ENCODE data around the gene FUZ. TPM values are rescaled to one million over a fixed set of nuclear protein-coding genes. Genes with fewer than 3 reads are reported as not detected.

Gene FUZ
- total and polyA plus RNA-seq, 7 donors = 7.4 to 32.9 (median 21.0) TPM

DNA sequence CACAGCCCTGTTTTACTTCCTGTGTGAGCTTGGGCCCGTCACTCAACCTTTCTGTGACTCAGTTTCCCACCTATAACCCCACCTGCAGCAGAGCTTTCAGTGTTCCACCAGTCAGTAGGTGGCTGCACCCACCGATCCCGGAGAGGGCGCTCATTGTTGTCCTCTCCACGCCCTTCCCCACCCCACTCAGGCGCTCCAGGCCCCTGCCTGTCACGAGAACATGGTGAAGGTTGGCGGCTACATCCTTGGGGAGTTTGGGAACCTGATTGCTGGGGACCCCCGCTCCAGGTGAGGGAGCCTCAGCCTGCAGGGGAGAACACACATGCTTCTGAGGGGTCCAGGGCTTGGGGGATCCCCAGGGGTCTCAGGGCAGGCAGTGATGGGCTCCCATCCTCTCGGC is 12.3 kb downstream of the FUZ start:
- Histone ChIP-seq H3K27ac (peak overlapping the region in 2 of 4 donors; percentile 78 to 81), H3K9me3 (no peaks in the 10 kb centered on the region), H3K36me3 (peaks cover 32 to 78% (median 40%) of the 10 kb centered on the region in 4 donors), H3K4me1 (peaks cover 0 to 21% (median 18%) of the 10 kb centered on the region in 4 donors), H3K27me3 (no peaks in the 10 kb centered on the region), H3K4me3 (no peak overlapping the region)
- 93 to 94% methylated on average over 10 of the region's 10 CpGs for WGBS, 2 donors
- DNase-seq = no peak
- intact Hi-C loops (cut with DNase I) = no loop called here
- TF ChIP-seq POLR2A (IDR thresholded peaks at IDR 0.05) (no peak), EP300 (IDR thresholded peaks at IDR 0.05) (no peak), POLR2AphosphoS5 (IDR thresholded peaks at IDR 0.05) (no peak)
- TF ChIP-seq, protein P1, sequence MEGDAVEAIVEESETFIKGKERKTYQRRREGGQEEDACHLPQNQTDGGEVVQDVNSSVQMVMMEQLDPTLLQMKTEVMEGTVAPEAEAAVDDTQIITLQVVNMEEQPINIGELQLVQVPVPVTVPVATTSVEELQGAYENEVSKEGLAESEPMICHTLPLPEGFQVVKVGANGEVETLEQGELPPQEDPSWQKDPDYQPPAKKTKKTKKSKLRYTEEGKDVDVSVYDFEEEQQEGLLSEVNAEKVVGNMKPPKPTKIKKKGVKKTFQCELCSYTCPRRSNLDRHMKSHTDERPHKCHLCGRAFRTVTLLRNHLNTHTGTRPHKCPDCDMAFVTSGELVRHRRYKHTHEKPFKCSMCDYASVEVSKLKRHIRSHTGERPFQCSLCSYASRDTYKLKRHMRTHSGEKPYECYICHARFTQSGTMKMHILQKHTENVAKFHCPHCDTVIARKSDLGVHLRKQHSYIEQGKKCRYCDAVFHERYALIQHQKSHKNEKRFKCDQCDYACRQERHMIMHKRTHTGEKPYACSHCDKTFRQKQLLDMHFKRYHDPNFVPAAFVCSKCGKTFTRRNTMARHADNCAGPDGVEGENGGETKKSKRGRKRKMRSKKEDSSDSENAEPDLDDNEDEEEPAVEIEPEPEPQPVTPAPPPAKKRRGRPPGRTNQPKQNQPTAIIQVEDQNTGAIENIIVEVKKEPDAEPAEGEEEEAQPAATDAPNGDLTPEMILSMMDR (IDR thresholded peaks at IDR 0.05) = no peak

DNA sequence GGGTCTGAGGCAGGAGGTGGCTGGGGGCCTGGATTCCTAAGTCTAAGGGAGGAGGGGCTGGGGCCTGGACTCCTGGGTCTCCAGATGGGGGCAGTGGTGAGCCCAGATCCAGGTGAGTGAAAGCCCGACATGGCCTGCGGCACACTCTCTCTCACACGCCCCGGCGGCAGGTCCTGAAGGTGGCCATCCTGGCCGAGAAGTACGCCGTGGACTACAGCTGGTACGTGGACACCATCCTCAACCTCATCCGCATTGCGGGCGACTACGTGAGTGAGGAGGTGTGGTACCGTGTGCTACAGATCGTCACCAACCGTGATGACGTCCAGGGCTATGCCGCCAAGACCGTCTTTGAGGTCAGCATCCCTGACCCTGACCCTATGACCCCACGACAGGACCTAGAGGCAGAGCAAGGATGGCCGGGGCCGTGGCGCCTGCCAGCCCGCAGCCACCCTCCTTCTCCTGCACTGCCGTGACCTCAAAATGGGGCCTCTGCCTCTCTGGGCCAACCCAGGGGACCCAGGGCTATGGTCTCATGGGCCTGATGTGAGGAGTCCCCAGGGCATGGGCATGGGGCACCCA is 13.2 kb downstream of the FUZ start:
- DNase-seq = no peak
- peaks cover 40 to 79% (median 48%) of the 10 kb centered on the region in 4 donors for H3K36me3 ChIP-seq
- intact Hi-C loops (cut with DNase I) = no loop called here
- H3K4me1 ChIP-seq = peaks cover 0 to 21% (median 18%) of the 10 kb centered on the region in 4 donors
- no peaks in the 10 kb centered on the region for H3K27me3 ChIP-seq
- WGBS, 2 donors = 96 to 97% methylated on average over 25 of the region's 25 CpGs
- H3K9me3 ChIP-seq = no peaks in the 10 kb centered on the region
- TF ChIP-seq EP300 (IDR thresholded peaks at IDR 0.05) = no peak
- TF ChIP-seq, protein P1 (IDR thresholded peaks at IDR 0.05) = no peak
- TF ChIP-seq POLR2AphosphoS5 (IDR thresholded peaks at IDR 0.05) = no peak
- no peak for TF ChIP-seq POLR2A (IDR thresholded peaks at IDR 0.05)
- H3K27ac ChIP-seq = no peak overlapping the region
- H3K4me3 ChIP-seq = no peak overlapping the region

DNA sequence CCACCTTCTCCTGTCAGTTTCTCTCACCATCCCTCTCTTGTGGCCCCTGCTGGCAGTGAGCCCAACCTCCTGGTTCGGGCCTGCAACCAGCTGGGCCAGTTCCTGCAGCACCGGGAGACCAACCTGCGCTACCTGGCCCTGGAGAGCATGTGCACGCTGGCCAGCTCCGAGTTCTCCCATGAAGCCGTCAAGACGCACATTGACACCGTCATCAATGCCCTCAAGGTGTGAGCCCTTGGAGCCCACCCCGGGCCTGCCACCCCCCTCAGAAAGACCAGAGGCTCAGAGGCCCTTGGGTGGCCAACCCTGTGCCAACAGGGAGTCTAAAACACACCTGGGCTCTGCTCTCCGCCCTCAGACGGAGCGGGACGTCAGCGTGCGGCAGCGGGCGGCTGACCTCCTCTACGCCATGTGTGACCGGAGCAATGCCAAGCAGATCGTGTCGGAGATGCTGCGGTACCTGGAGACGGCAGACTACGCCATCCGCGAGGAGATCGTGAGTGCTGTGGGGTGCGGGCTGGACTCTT is 13.8 kb downstream of the FUZ start:
- no peak overlapping the region for H3K4me3 ChIP-seq
- no peaks in the 10 kb centered on the region for H3K27me3 ChIP-seq
- WGBS, 2 donors = 95 to 96% methylated on average over 28 of the region's 28 CpGs
- peaks cover 45 to 80% (median 53%) of the 10 kb centered on the region in 4 donors for H3K36me3 ChIP-seq
- no peak for DNase-seq
- H3K9me3 ChIP-seq = no peaks in the 10 kb centered on the region
- intact Hi-C loops (cut with DNase I) = no loop called here
- H3K4me1 ChIP-seq = peaks cover 0 to 21% (median 18%) of the 10 kb centered on the region in 4 donors
- TF ChIP-seq, protein P1 (IDR thresholded peaks at IDR 0.05) = no peak
- no peak for TF ChIP-seq EP300 (IDR thresholded peaks at IDR 0.05)
- TF ChIP-seq POLR2A (IDR thresholded peaks at IDR 0.05) = no peak
- no peak for TF ChIP-seq POLR2AphosphoS5 (IDR thresholded peaks at IDR 0.05)
- H3K27ac ChIP-seq = no peak overlapping the region

DNA sequence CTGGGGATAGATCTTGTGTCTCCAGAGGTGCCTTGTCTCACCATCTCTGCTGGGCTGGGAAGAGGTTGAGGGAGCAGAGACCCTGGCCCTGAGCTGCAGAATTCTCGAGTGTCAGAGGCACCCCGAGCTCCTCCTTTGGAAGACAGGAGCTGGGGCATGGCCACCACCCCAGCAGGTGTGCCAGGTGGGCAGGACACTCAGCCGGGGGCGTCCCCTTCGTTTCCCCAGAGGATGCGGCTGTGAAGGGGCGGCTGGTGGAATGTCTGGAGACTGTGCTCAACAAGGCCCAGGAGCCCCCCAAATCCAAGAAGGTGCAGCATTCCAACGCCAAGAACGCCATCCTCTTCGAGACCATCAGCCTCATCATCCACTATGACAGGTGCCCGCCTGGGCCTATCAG is 14.5 kb downstream of the FUZ start:
- Histone ChIP-seq H3K9me3 (no peaks in the 10 kb centered on the region), H3K36me3 (peaks cover 45 to 81% (median 55%) of the 10 kb centered on the region in 4 donors), H3K27me3 (no peaks in the 10 kb centered on the region), H3K27ac (no peak overlapping the region), H3K4me1 (peaks cover 0 to 21% (median 18%) of the 10 kb centered on the region in 4 donors), H3K4me3 (no peak overlapping the region)
- no peak for DNase-seq
- intact Hi-C loops (cut with DNase I) = no loop called here
- WGBS, 2 donors = 96% methylated on average over 11 of the region's 11 CpGs
- TF ChIP-seq, protein P1 (IDR thresholded peaks at IDR 0.05) = no peak
- no peak for TF ChIP-seq POLR2A (IDR thresholded peaks at IDR 0.05)

Data from sigmoid colon (tissue), 7 donors.